GM18526 (cell line): ENCODE data around the gene C19orf85.

Source experiments
- POLR2A ChIP-seq: IDR thresholded peaks from 3 replicates; pipeline ENCODE4 v1.6.1; 2011; ENCODE audit not compliant: insufficient read length; ENCODE audit errors: extremely low read depth

The C19orf85 gene

GRCh38 chr19:55464662-55465054 lies at the start of gene C19orf85:
Gene C19orf85, minus strand, starts transcription at chr19:55464751. Its CDS starts 197 bp downstream, at chr19:55464554.
- no peak for TF ChIP-seq POLR2A

DNA sequence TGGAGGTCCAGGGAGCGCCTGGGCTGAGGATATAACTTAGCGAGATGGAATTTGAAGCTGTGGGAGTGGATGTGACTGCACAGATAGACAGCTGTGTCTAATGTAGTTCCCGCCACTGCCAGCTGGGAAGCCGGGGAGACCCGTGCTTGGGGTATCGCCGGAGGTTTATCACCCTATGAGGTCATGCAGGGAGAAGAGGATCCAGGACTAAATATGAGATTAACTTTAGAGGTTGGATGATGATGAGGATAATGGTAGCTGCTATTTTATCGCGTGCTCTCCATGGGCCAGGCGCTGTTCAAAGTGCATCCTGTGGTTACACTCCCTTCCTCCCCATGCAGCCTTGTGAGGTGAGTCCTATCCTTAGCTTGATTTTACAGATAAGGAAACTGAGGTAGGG lies 43.6 kb upstream of the C19orf85 start:
- TF ChIP-seq POLR2A = no peak

GRCh38 chr19:55504981-55505380 lies 40.4 kb upstream of the C19orf85 start:
- no peak for TF ChIP-seq POLR2A

DNA sequence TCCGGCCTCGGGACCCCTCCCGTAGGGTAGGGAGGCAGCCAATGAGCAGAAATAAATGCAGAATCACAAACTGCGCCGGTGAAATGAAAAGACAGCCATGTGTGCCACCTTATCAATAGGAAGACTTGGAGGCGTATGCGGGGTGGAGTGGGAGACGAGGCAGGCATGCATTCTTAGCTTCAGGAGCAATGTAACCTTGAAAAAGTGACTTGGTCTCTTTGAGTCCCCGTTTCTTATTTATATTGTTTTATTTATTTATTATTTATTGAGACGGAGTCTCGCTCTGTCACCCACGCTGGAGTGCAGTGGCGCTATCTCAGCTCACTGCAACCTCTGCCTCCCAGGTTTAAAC lies 39.7 kb upstream of the C19orf85 start:
- TF ChIP-seq POLR2A = no peak

GRCh38 chr19:55503502-55504251 lies 39.1 kb upstream of the C19orf85 start:
- no peak for TF ChIP-seq POLR2A

DNA sequence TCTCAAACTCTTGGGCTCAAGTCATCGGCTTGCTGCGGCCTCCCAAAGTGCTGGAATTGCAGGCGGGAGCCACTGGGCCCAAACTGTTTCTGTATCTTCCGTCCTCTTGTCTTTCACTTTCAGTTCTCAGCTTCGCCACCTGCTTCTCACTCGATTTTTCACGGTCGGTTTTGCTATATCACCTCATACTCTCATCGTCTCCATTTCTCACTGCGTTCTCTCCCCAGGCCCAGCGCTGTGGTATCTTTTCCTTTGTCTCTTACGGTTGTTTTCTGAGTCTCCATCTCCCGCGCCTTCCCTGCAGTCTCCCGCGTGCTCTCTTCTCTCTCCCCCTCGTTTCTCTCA lies 38.6 kb upstream of the C19orf85 start:
- TF ChIP-seq POLR2A = no peak

DNA sequence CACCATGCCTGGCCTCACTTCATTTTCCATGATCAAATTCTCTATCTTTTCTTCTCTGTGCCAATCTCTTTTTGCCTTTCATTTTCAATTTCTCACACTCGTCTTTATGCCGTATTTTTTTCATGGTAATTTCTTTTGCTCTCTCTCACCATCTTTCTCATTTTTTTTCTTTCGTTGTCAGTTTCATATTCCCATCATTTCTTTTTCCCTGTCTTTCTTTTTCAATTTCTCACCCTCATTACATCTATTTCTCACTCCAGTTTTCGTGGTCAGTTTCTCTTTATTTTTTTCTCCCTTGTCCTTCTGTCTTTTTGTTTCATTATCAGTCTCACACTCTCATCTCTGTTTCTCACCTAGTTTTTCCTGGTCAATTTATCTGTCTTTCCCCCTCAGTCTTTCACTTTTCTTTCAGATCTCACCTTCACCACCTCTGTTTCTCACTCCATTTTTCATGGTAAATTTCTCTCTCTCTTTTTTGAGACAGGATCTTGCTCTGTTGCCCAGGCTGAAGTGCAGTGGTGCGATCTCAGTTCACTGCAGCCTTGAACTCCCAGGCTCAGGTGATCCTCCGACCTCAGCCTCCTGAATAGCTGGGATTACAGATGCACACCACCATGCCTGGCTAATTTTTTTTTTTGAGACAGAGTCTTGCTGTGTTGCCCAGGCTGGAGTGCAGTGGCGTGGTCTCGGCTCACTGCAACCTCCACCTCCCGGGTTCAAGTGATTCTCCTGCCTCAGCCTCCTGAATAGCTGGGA lies 37.8 kb upstream of the C19orf85 start:
- TF ChIP-seq POLR2A = no peak

DNA sequence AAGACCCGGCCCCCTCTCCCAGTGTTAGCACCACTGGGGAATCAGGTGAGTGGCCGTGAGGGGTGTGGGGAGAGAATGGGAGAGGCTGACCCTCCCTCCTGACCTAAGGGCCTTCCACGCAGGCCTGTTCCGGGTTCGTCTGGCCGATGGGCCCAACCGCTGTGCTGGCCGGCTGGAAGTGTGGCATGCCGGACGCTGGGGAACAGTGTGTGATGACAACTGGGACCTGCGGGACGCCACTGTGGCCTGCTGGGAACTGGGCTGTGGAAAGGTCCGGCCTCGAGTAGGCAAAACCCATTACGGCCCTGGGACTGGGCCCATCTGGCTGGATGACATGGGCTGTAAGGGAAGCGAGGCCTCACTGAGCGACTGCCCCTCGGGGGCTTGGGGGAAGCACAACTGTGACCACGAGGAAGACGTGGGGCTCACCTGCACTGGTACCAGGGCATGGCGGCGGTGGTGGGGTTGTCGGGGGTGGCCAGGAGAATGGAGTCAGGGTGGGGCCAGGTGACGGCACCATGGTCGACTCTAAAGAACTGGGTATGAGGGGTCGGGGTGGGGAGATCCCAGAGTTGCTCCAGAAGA lies 35.9 kb upstream of the C19orf85 start:
- TF ChIP-seq POLR2A = no peak

- TF ChIP-seq POLR2A = no peak
Observed at GRCh38 chr19:55498246-55498840, 33.8 kb upstream of the C19orf85 start.

DNA sequence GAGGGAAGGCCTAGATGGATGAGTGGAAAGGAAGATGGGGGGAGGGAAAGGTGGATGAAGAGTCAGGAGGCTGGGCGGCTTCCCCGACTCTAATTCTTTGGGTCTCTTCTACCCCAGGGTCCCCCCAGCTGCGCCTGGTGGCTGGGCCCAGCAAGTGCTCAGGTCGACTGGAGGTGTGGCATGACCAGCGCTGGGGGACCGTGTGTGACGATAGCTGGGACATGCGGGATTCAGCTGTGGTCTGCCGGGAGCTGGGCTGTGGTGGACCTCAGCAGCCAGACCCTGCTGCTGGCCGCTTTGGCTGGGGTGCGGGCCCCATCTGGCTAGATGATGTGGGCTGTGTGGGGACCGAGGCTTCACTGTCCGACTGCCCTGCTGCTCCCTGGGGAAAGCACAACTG lies 33.2 kb upstream of the C19orf85 start:
- no peak for TF ChIP-seq POLR2A

GRCh38 chr19:55495646-55496349 lies 31.2 kb upstream of the C19orf85 start:
- no peak for TF ChIP-seq POLR2A

GRCh38 chr19:55494172-55494761 lies 29.7 kb upstream of the C19orf85 start:
- TF ChIP-seq POLR2A = no peak

GRCh38 chr19:55493645-55494171 lies 29.2 kb upstream of the C19orf85 start:
- no peak for TF ChIP-seq POLR2A

DNA sequence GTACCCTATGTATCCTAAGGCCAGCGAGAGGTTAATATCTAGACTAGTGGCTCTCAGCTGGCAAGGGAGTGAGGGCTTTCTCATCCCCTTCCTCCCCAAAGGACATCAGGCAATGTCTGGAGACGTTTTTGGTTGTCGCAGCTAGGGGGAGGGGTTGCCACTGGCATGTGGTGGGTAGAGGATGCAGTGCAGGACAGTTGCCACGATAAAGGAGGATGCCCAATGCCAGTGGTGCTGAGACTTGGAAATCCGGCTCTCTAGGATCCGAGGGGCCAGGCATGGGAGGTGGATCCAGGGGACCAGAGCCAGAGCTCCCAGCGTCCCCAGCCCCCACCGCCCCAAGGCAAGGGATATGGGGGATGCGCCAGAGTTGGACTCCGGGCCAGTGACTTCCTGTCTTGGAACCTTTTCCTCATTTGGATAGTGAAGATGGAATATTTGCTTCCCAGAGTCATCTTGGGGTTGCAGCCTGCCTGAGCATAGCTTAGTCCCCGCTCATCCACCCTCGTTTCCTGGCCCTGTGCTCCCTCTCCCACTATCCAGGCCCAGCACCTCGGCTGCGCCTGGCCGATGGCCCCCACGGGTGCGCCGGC lies 28.6 kb upstream of the C19orf85 start:
- TF ChIP-seq POLR2A = no peak
